ENCODE data around the gene ADSS2.
"Not testable (repeated sequence)": the region's sequence is repeated elsewhere in the genome, so short reads cannot be mapped to it uniquely, and the experiment has no call there.

The ADSS2 gene

GRCh38 chr1:244369256-244370057 is 82.3 kb downstream of the ADSS2 start:
- DNase-seq (ENCODE audit: extremely low spot score, insufficient read length, low read depth): no peak
- FAIRE-seq: no peak

GRCh38 chr1:244368279-244368678 is 83.4 kb downstream of the ADSS2 start:
- FAIRE-seq (no peak), DNase-seq (ENCODE audit: extremely low spot score, insufficient read length, low read depth) (no peak)

- FAIRE-seq (no peak), DNase-seq (ENCODE audit: extremely low spot score, insufficient read length, low read depth) (no peak)
Observed at GRCh38 chr1:244367399-244368114, 84.2 kb downstream of the ADSS2 start.

GRCh38 chr1:244365809-244366208 is 85.9 kb downstream of the ADSS2 start:
- no peak for DNase-seq (ENCODE audit: extremely low spot score, insufficient read length, low read depth)
- FAIRE-seq: no peak

GRCh38 chr1:244365262-244365661 is 86.4 kb downstream of the ADSS2 start:
- FAIRE-seq; DNase-seq (ENCODE audit: extremely low spot score, insufficient read length, low read depth): not testable (repeated sequence)

- DNase-seq (ENCODE audit: extremely low spot score, insufficient read length, low read depth) (no peak), FAIRE-seq (no peak)
Observed at GRCh38 chr1:244362476-244362875, 89.2 kb downstream of the ADSS2 start.

GRCh38 chr1:244361764-244362473 is 89.8 kb downstream of the ADSS2 start:
- DNase-seq (ENCODE audit: extremely low spot score, insufficient read length, low read depth): no peak
- no peak for FAIRE-seq

All from GM18507 (cell line).